Suppressor macrophage treated with lipopolysaccharide for 1 hour (primary cell): ENCODE data around the gene KLF1.
"Not testable (repeated sequence)": the region's sequence is repeated elsewhere in the genome, so short reads cannot be mapped to it uniquely, and the experiment has no call there.

Experiments
- DNase-seq, 3 donors: peaks; one replicate each; pipeline ENCODE4 v3.0.0-alpha.2; 2020 to 2022

The KLF1 gene

DNA sequence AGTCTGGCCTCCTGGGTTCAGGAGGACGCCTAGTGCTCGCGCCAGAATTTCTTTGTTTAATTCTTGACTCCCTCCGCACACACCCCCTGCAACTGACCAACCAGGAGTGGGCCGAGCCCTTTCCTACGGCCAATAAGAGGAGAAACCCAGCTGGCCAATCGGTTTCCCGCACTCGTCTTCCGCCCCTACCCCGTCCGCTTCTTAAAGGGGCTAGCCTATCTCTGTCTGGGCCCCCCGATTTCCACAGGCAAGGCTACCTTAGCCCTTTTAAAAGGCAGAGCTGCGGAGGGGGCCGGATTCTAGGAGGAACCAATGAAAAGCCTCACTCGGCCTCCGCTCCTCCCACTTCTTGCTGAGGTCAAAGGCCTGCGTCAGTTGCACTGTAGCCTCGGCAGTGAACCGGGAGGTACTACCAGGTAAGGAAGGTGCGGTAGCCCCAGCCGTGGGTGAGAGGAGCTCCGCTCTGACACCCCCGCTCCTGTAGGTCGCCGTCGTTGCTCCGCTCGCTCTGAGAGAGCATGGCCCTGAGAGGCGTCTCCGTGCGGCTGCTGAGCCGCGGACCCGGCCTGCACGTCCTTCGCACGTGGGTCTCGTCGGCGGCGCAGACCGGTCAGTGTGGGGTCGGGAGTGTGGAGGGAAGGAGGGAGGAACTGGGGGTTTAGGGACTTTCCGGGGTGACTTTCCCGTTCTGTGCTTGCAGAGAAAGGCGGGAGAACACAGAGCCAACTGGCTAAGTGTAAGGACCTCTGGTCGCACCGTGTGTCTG lies 4.0 kb upstream of the KLF1 start, which contains the start of gene GCDH:
Gene GCDH, plus strand, starts transcription at position 374 of the 766 bp plus-strand sequence. Its CDS starts 145 bp downstream, at position 519.
- DNase-seq, result peak; percentile 99

DNA sequence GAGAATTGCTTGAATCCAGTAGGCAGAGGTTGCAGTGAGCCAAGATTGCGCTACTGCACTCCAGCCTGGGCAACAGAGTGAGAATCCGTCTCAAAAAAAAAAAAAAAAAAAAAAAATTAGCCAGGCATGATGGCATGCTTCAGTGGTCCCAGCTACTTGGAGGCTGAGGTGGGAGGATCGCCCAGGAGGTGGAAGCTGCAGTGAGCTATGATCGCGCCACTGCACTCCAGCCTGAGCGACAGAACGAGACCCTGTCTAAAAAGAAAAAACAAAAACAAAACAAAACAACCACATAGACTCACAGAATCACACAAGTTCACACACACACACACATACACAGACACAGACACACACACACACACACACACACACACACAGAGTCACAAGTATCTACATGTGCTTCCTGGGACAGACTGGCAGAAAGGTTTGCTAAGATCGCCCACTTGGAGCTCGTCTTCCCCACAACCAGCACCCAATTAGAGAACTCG lies 3.3 kb upstream of the KLF1 start:
- DNase-seq, result not testable (repeated sequence)

GRCh38 chr19:12888006-12888603 lies 1.1 kb upstream of the KLF1 start:
- DNase-seq, result no peak

DNA sequence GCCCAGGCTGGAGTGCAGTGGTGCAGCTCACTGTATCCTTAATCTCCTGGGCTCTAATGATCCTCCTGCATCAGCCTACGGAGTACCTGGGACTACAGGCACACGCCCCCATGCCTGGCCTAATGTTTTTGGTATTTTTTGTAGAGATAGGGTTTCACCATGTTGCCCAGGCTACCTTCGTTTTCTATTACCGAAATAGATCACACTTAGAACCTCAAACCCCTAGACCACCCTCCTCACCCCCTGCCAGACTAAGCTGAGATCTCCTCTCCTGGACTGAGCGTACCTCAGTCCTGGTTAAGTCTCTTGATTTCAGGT lies 391 bp downstream of the KLF1 start:
- DNase-seq, result no peak

DNA sequence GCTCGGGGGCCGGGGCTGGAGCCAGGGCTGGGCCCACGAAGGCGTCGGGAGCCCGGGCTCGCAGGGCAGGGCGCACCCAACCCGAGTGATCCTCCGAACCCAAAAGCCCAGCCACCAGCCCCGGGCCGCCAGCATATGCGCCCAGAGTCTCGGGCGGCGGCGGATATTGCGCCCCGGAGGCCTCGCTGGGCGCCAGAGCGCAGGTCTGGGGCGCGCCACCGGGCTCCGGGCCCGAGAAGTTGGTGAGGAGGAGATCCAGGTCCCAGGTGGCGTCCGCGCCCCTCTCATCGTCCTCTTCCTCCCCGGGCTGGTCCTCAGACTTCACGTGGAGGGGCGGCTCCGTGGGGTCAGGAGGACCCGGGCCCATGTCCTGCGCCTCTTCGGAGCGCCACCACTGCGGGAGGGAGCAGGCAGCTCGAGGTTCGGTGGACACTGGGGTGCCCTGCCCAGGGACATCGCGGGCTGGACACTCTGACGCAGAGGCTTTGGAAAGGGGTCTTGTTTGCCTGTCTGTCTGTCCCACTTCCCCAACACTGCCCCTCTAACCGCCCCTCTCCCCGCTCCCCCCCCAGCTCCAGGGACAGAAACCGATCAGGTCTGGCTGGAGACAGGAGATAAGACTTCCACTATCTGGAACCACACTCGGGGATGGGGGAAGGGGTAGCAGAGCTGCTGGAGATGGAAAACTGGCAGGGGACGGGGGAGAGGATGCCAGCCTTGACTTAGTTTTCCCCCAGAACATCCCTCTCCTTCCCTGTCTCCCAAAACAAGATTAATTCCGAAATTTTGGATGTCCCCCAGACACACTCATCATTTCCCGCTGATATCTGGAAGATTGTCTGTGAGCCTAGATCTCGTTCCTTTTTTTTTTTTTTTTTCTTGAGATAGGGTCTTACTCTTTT lies 1.0 kb downstream of the KLF1 start:
- DNase-seq, result no peak

DNA sequence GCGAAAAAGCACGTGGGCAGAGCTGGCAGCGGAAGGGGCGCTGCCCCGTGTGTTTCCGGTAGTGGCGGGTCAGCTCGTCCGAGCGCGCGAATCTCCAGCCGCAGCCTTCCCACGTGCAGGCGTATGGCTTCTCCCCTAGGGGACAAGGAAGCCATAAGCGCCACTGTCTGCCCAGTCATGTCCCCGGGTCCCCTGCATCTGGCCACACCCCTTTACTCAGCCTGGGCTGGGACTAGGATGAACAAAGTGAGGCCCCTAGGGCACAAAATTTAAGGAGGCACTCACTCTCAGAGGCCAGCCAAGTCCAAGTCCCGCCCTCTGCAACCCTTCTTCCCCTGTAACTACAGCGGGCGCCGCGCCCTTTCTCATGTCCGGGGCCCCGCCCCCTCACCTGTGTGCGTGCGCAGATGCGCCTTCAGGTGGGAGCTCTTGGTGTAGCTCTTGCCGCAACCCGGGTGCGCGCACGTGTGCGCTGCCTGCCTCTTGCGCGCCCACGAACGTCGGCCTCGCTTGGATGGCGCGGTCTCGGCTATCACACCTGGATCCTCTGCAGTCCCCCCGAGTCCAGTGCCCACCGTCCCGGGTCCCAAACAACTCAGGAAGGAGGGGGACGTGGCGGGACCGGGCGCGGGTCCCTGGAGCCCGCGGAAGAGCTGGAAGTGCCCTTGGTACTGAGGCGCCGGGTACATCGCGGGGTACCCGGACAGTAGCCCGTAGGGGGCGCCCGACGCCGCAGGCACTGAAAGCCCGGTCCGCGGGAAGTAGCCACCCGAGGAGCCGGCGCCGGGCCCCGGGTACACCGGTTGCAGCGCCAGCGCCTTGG lies 1.9 kb downstream of the KLF1 start:
- peak; percentile 78 to 94 (median 89) for DNase-seq

- DNase-seq, result no peak
Measured at GRCh38 chr19:12884627-12884925, 2.4 kb downstream of the KLF1 start.

GRCh38 chr19:12884202-12884601 lies 2.8 kb downstream of the KLF1 start:
- DNase-seq, result no peak

DNA sequence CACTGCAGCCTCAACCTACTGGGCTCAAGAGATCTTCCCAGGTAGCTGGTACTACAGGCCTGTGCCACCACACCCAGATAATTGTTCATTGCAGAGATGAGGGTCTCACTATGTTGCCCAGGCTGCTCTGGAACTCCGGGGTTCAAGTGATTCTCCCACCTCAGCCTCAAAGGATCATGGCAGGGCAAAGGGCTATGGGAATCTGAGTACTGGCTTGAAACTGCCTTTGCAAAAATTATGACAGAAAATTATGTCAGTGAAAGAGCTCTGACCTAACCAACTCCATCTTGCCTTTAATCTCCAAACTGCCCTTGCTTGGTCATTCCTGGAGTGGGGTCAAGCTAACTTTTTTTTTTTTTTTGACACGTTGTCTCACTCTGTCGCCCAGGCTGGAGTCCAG lies 4.4 kb downstream of the KLF1 start:
- no peak for DNase-seq

GRCh38 chr19:12881172-12881808 lies 5.7 kb downstream of the KLF1 start, which contains the start of gene DNASE2:
TSS of gene DNASE2 (minus strand) at chr19:12881449. CDS start at chr19:12881375, 74 bp downstream.
- peak; percentile 94 to 96 (median 95) for DNase-seq

DNA sequence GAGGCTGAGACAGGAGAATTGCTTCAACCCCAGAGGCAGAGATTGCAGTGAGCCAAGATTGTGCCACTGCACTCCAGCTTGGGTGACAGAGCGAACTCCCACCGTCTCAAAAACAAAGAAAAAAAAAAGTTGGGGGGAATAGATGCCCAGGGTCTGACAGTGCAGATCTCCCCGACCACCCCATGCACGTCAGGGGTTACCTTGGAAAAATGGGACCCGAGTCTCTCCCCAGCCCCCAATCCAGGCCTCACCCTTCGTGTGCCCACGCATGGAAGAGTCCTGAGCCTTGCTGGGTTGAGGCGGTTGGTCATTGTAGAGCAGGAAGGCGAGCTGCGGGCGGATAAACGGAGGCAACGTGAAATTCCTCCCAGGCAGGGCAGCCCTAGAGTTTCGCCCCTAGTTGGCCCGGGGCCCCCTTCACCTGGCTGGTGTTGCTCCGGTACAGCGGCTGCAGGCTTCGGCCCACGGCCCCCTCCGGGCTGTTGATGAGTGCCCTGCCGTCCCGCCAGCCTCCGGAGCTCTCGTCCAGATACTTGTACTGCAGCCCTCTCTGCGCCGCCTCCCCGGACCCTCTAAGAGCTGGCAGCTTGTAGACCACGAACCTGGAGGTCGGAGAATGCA lies 6.3 kb downstream of the KLF1 start:
- DNase-seq, result peak in 2 of 3 donors; percentile 13 to 33

- no peak for DNase-seq
Measured at GRCh38 chr19:12875086-12875485, 11.9 kb downstream of the KLF1 start.

DNA sequence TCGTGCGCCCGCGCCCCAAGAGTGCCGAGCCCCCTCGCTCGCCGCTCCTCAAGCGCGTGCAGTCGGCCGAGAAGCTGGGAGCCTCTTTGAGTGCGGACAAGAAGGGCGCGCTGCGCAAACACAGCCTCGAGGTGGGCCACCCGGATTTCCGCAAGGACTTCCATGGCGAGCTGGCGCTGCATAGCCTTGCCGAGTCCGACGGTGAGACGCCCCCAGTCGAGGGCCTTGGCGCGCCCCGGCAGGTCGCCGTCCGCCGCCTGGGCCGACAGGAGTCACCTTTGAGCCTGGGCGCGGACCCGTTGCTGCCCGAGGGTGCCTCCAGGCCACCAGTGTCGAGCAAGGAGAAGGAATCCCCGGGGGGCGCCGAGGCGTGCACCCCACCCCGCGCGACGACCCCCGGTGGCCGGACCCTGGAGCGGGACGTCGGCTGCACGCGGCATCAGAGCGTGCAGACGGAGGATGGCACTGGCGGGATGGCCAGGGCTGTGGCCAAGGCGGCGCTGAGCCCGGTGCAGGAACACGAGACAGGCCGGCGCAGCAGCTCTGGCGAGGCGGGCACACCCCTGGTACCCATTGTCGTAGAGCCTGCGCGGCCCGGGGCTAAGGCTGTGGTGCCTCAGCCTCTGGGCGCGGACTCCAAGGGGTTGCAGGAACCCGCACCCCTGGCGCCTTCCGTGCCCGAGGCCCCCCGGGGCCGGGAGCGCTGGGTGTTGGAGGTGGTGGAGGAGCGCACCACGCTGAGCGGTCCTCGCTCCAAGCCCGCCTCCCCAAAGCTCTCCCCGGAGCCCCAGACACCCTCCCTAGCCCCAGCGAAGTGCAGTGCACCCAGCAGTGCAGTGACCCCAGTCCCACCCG lies 12.9 kb downstream of the KLF1 start:
- no peak for DNase-seq

GRCh38 chr19:12872941-12873890 lies 13.8 kb downstream of the KLF1 start:
- peak; percentile 41 to 68 (median 46) for DNase-seq

DNA sequence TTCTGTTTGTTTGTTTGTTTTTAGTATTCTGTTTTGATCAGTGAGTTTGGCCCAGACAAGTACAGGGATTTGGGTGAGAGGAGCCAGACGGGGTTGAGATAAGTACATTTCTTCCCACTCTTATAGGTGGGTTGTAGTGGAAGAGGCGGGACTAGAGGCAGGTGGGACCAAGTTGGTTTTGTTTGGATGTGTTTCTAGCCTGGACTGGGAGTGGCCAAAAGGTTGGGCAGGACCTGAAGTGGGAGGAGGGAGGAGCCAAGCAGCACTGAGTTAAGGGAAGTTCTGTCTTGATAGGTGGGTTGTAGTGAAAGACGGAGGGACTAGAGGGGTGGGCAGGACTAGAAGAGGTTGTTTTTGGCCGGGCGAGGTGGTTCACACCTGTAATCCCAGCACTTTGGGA lies 14.7 kb downstream of the KLF1 start:
- peak in 1 of 3 donors; percentile 20 for DNase-seq

DNA sequence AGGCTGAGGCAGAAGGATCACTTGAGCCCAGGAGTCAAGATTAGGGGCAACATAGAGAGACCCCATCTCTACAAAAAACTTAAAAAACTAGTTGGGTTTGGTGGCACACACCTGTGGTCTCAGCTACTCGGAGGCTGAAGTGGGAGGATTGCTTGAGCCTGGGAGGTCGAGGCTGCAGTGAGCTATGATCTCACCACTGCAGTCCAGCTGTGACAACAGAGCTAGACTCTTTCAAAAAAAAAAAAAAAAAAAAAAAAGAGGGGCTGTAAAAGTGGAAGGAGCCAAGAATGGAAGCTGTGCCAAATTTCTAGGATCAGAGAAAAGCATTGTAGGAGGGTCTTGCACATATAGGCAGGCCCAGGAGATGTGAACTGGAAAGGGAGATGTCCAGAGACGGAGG lies 15.3 kb downstream of the KLF1 start:
- DNase-seq, result no peak

DNA sequence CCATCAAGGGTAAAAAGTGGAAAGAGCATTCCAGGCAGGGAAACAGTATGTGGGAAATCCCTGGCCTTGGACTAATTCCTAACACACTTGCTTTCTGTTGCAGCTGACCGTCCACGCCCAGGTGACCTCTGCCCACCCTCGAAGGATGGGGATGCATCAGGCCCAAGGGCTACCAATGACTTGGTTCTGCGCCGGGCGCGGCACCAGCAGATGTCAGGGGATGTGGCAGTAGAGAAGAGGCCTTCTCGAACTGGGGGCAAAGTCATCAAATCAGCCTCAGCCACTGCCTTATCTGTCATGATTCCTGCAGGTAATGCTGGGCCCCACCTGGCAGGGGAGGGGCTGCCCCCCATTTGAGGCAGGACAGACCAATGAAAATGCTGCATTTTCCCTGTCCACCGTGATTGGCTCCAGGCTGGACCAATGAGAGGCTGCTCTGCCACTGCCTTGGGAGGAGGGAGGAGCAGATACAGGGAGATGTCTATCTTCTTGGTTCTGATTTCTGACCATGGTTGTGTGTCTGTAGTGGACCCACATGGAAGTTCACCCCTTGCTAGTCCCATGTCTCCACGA lies 18.4 kb downstream of the KLF1 start:
- DNase-seq, result no peak

GRCh38 chr19:12867120-12868099 lies 19.6 kb downstream of the KLF1 start:
- peak; percentile 55 to 81 (median 61) for DNase-seq
